DND-41 (cell line): ENCODE results near the gene TOMM40.
"Not testable (repeated sequence)": the region's sequence is repeated elsewhere in the genome, so short reads cannot be mapped to it uniquely, and the experiment has no call there.

ENCODE experiments used
- ATAC-seq: fragments of 200-7000 bp; cut with Tn5 transposase; 3 replicates; pipeline ENCODE4 v1.9.1; 2021; ENCODE audit warnings: low read depth; ENCODE audit not compliant: insufficient read depth
- DNase-seq: peaks from one replicate; pipeline ENCODE4 v3.0.0-alpha.2; 2020
- H2AFZ ChIP-seq: 2 replicates; pipeline ENCODE4 v1.6.0; 2012; ENCODE audit warnings: low read depth, low read length
- H3K27ac ChIP-seq: 2 replicates; pipeline ENCODE4 v1.5.1; 2012; ENCODE audit warnings: low read length, inconsistent platforms
- H3K27me3 ChIP-seq: fragments of 200-600 bp; sonication (generic); 2 replicates; pipeline ENCODE4 v1.6.0; 2012; ENCODE audit warnings: low read length, mild to moderate bottlenecking, inconsistent platforms; ENCODE audit not compliant: insufficient read depth, poor library complexity
- H3K36me3 ChIP-seq: 2 replicates; pipeline ENCODE4 v1.5.1; 2012; ENCODE audit warnings: low read length, inconsistent platforms; ENCODE audit not compliant: insufficient read depth
- H3K4me1 ChIP-seq: 2 replicates; pipeline ENCODE4 v1.5.1; 2012; ENCODE audit warnings: mild to moderate bottlenecking, low read length; ENCODE audit not compliant: insufficient read depth
- H3K4me2 ChIP-seq: 2 replicates; pipeline ENCODE4 v1.6.0; 2012; ENCODE audit warnings: mild to moderate bottlenecking, moderate library complexity, low read length, inconsistent platforms; ENCODE audit not compliant: insufficient read depth
- H3K4me3 ChIP-seq, 2 experiments: fragments of 200-600 bp in 1 of 2; shearing (Covaris generic) in 1 of 2; 2 replicates each; pipeline ENCODE4 v1.5.1; 2012 to 2016; ENCODE audit warnings: inconsistent platforms in 2 of 2, low read length in 2 of 2, mild to moderate bottlenecking in 2 of 2, low read depth in 1 of 2, moderate library complexity in 1 of 2
- H3K79me2 ChIP-seq: 2 replicates; pipeline ENCODE4 v1.6.0; 2012; ENCODE audit warnings: low read length, inconsistent platforms; ENCODE audit not compliant: insufficient read depth
- H3K9ac ChIP-seq: 2 replicates; pipeline ENCODE4 v1.6.0; 2012; ENCODE audit warnings: low read depth, mild to moderate bottlenecking, inconsistent platforms, low read length, moderate library complexity
- H3K9me3 ChIP-seq: 2 replicates; pipeline ENCODE4 v1.5.1; 2012; ENCODE audit warnings: low read length, moderate library complexity, mild to moderate bottlenecking, inconsistent platforms; ENCODE audit not compliant: insufficient read depth, severe bottlenecking
- H4K20me1 ChIP-seq: 2 replicates; pipeline ENCODE4 v1.6.0; 2012; ENCODE audit warnings: low read length; ENCODE audit not compliant: insufficient read depth
- CTCF ChIP-seq: IDR thresholded peaks from 2 replicates; pipeline ENCODE4 v1.5.1; 2012; ENCODE audit warnings: borderline replicate concordance, low read length, moderate library complexity, mild to moderate bottlenecking; ENCODE audit not compliant: poor library complexity, severe bottlenecking; ENCODE audit errors: extremely low read depth
- EZH2 ChIP-seq: IDR thresholded peaks from 3 replicates; pipeline ENCODE4 v1.6.1; 2012; ENCODE audit warnings: borderline replicate concordance, low read depth, mild to moderate bottlenecking, moderate library complexity, low read length, inconsistent platforms; ENCODE audit not compliant: severe bottlenecking

Gene TOMM40

GRCh38 chr19:44924243-44924725, 33.2 kb downstream of the TOMM40 start:
- no peaks in the 10 kb centered on the region for H3K4me1 ChIP-seq
- no peak overlapping the region for H2AFZ ChIP-seq
- no peak overlapping the region for H3K27ac ChIP-seq
- H3K36me3 ChIP-seq = no peaks in the 10 kb centered on the region
- no peaks in the 10 kb centered on the region; the same call in 1 of the 2 replicates for H4K20me1 ChIP-seq
- H3K9me3 ChIP-seq = no peaks in the 10 kb centered on the region
- ATAC-seq = no peak
- TF ChIP-seq CTCF = no peak
- TF ChIP-seq EZH2 = no peak
- no peak for DNase-seq
- no peak overlapping the region for H3K4me2 ChIP-seq
- no peak overlapping the region for H3K9ac ChIP-seq
- no peaks in the 10 kb centered on the region for H3K79me2 ChIP-seq
- H3K27me3 ChIP-seq = peaks cover 7% of the 10 kb centered on the region
- H3K4me3 ChIP-seq = no peak overlapping the region

- no peak for TF ChIP-seq EZH2
- TF ChIP-seq CTCF = no peak
- no peaks in the 10 kb centered on the region for H3K79me2 ChIP-seq
- no peak overlapping the region for H3K27ac ChIP-seq
- no peak overlapping the region for H3K9ac ChIP-seq
- H3K9me3 ChIP-seq = no peaks in the 10 kb centered on the region
- no peaks in the 10 kb centered on the region for H3K36me3 ChIP-seq
- no peak overlapping the region for H3K4me2 ChIP-seq
- no peaks in the 10 kb centered on the region for H3K4me1 ChIP-seq
- peaks cover 7% of the 10 kb centered on the region for H3K27me3 ChIP-seq
- no peak overlapping the region for H3K4me3 ChIP-seq
- ATAC-seq = no peak
- no peak overlapping the region for H2AFZ ChIP-seq
- DNase-seq = no peak
- no peaks in the 10 kb centered on the region; the same call in 1 of the 2 replicates for H4K20me1 ChIP-seq
These were observed 34.2 kb downstream of the TOMM40 start for GRCh38 chr19:44925114-44925891.

GRCh38 chr19:44926245-44927077, 35.4 kb downstream of the TOMM40 start:
- ATAC-seq, H3K4me3 ChIP-seq, H3K27me3 ChIP-seq, H3K9me3 ChIP-seq, H3K9ac ChIP-seq, DNase-seq, H3K4me1 ChIP-seq, H2AFZ ChIP-seq, H3K4me2 ChIP-seq, H3K79me2 ChIP-seq, H4K20me1 ChIP-seq, H3K27ac ChIP-seq, H3K36me3 ChIP-seq: not testable (repeated sequence)

- Histone ChIP-seq H3K36me3 (no peaks in the 10 kb centered on the region), H2AFZ (no peak overlapping the region), H3K4me3 (no peak overlapping the region), H3K9ac (no peak overlapping the region), H3K9me3 (no peaks in the 10 kb centered on the region), H3K79me2 (no peaks in the 10 kb centered on the region), H4K20me1 (no peaks in the 10 kb centered on the region; the same call in 1 of the 2 replicates), H3K27me3 (peaks cover 7% of the 10 kb centered on the region), H3K4me1 (no peaks in the 10 kb centered on the region), H3K4me2 (no peak overlapping the region), H3K27ac (no peak overlapping the region)
- no peak for TF ChIP-seq EZH2
- TF ChIP-seq CTCF = no peak
- ATAC-seq = no peak
- DNase-seq = no peak
These were observed 36.7 kb downstream of the TOMM40 start for GRCh38 chr19:44927746-44928145.
